Panc1 (cell line): ENCODE results near the gene ARFGEF2. TPM values are rescaled to one million over a fixed set of nuclear protein-coding genes. Genes with fewer than 3 reads are reported as not detected.

Experiments
- ATAC-seq: fragments of 200-7000 bp; cut with Tn5 transposase; 2 replicates; pipeline ENCODE4 v1.9.1; 2020; ENCODE audit warnings: mild to moderate bottlenecking, moderate library complexity
- BruUV-seq: library from RNA; stranded (reverse); fragments of 400-500 nt; replicated peaks from 2 replicates; lab custom pipeline; 2021; lab: Mats Ljungman, UMichigan
- CTCF ChIA-PET: fragments of 300-600 bp; sonication (Branson Sonifier 250); formaldehyde crosslinking; loops from one replicate; lab custom pipeline; 2022; ENCODE audit warnings: antibody characterized with exemption; lab: Charles Lee
- POLR2A ChIA-PET: fragments of 300-600 bp; sonication (Branson Sonifier 250); formaldehyde crosslinking; loops from one replicate; lab custom pipeline; 2022; ENCODE audit warnings: antibody characterized with exemption; lab: Charles Lee
- DNase-seq: peaks from one replicate; pipeline ENCODE4 v3.0.0-alpha.2; 2010; ENCODE audit warnings: low read depth, low spot score
- H3K27ac ChIP-seq: 2 replicates; pipeline ENCODE4 v1.5.1; 2011; ENCODE audit warnings: mild to moderate bottlenecking, low read length, inconsistent platforms
- H3K27me3 ChIP-seq: fragments of 200-500 bp; sonication (Bioruptor generic); 2 replicates; pipeline ENCODE4 v1.6.0; 2014; ENCODE audit warnings: low read length, inconsistent platforms; ENCODE audit not compliant: control insufficient read depth, insufficient read depth
- H3K36me3 ChIP-seq: fragments of 200-500 bp; sonication (Bioruptor generic); 2 replicates; pipeline ENCODE4 v1.5.1; 2014; ENCODE audit warnings: inconsistent platforms, mild to moderate bottlenecking, low read length, moderate library complexity; ENCODE audit not compliant: control insufficient read depth, insufficient read depth
- H3K4me1 ChIP-seq: 2 replicates; pipeline ENCODE4 v1.5.1; 2011; ENCODE audit warnings: inconsistent platforms, mild to moderate bottlenecking, low read length, moderate library complexity; ENCODE audit not compliant: control insufficient read depth, insufficient read depth
- H3K4me3 ChIP-seq, 2 experiments: 2 replicates each; pipeline ENCODE4 v1.5.1; 2011 to 2012; ENCODE audit warnings: low read depth in 2 of 2, low read length in 2 of 2, mild to moderate bottlenecking in 2 of 2, inconsistent platforms in 1 of 2, moderate library complexity in 1 of 2
- H3K9me3 ChIP-seq: fragments of 200-500 bp; sonication (Bioruptor generic); 2 replicates; pipeline ENCODE4 v1.5.1; 2014; ENCODE audit warnings: low read depth, mild to moderate bottlenecking, inconsistent platforms, low read length, moderate library complexity; ENCODE audit not compliant: control insufficient read depth, insufficient read depth
- POLR2AphosphoS5 ChIP-seq: IDR thresholded peaks from 2 replicates; pipeline ENCODE4 v1.6.1; 2012; ENCODE audit warnings: mild to moderate bottlenecking, low read depth, low read length, moderate library complexity
- SIN3A ChIP-seq: IDR thresholded peaks from 2 replicates; pipeline ENCODE4 v1.6.1; 2012; ENCODE audit warnings: low read depth, mild to moderate bottlenecking, low read length, moderate library complexity, borderline replicate concordance; ENCODE audit not compliant: insufficient read depth
- TCF7L2 ChIP-seq: IDR thresholded peaks from 2 replicates; pipeline ENCODE4 v1.6.1; 2011; ENCODE audit warnings: mild to moderate bottlenecking, low read depth, low read length, inconsistent platforms
- in situ Hi-C: cut with HindIII; loops from 2 replicates; pipeline ENCODE4 v1.10.0; 2016; ENCODE audit warnings: low sequenced_read_pairs, low pct_unique_long_range_greater_than_20kb
- intact Hi-C: fragments of 100-400 bp; cut with micrococcal nuclease; formaldehyde crosslinking; loops from one replicate; pipeline ENCODE4 v1.10.0; 2022; ENCODE audit not compliant: unreplicated experiment
- total RNA-seq: library from RNA; stranded (reverse); gene quantifications from one replicate; pipeline ENCODE4 v1.2.1, GENCODE V29; 2021; ENCODE audit not compliant: unreplicated experiment
- TF ChIP-seq, protein P1 (sequence below): fragments of 450-650 bp; IDR thresholded peaks from 2 replicates; pipeline ENCODE4 v1.5.1; 2017; ENCODE audit warnings: mild to moderate bottlenecking
- TF ChIP-seq, protein P2 (sequence below), 2 experiments: IDR thresholded peaks; 2 replicates each; pipeline ENCODE4 v1.6.1; 2011 to 2012; ENCODE audit warnings: low read depth in 2 of 2, control low read depth in 1 of 2, low read length in 1 of 2, mild to moderate bottlenecking in 1 of 2, moderate library complexity in 1 of 2; ENCODE audit not compliant: insufficient read depth in 1 of 2

Gene ARFGEF2
- total RNA-seq, 1 experiment from 2014 or later: 36.6 TPM

DNA sequence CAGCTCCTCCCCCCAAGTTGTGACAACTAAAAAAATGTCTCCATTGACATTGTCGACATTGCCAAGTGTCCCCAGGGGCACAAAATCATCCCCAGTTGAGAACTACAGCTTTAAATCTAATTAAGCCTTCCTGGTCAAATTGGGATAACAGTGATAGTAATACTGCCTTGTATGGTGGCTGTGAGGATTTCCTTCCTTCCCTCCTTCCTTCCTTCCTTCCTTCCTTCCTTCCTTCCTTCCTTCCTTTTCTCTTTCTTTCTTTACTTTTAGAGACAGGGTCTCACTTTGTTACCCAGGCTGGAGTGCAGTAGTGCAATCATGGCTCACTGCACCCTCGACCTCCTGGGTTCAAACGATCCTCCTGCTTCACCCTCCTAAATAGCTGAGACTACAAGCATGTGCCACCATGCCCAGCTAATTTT is 29.5 kb upstream of the ARFGEF2 start:
- Histone ChIP-seq H3K4me3 (no peak overlapping the region), H3K4me1 (no peaks in the 10 kb centered on the region), H3K36me3 (no peaks in the 10 kb centered on the region), H3K9me3 (no peaks in the 10 kb centered on the region), H3K27me3 (no peaks in the 10 kb centered on the region), H3K27ac (no peak overlapping the region)
- TF ChIP-seq, protein P1, sequence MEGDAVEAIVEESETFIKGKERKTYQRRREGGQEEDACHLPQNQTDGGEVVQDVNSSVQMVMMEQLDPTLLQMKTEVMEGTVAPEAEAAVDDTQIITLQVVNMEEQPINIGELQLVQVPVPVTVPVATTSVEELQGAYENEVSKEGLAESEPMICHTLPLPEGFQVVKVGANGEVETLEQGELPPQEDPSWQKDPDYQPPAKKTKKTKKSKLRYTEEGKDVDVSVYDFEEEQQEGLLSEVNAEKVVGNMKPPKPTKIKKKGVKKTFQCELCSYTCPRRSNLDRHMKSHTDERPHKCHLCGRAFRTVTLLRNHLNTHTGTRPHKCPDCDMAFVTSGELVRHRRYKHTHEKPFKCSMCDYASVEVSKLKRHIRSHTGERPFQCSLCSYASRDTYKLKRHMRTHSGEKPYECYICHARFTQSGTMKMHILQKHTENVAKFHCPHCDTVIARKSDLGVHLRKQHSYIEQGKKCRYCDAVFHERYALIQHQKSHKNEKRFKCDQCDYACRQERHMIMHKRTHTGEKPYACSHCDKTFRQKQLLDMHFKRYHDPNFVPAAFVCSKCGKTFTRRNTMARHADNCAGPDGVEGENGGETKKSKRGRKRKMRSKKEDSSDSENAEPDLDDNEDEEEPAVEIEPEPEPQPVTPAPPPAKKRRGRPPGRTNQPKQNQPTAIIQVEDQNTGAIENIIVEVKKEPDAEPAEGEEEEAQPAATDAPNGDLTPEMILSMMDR: no peak
- no peak for TF ChIP-seq POLR2AphosphoS5
- TF ChIP-seq SIN3A: no peak
- no peak for TF ChIP-seq TCF7L2
- DNase-seq (no peak), ATAC-seq (no peak)
- no TSS peak for BruUV-seq
- intact Hi-C loops (no loop called here), in situ Hi-C loops (no loop called here)
- ChIA-PET POLR2A (interaction anchor here (0.5 kb wide), 1 partner anchor 11 kb away, joined by 9 read pairs; no protein-coding TSS in a partner anchor), CTCF (interaction anchor here (0.6 kb wide), 1 partner anchor 11 kb away, joined by 3 read pairs; no protein-coding TSS in a partner anchor)

DNA sequence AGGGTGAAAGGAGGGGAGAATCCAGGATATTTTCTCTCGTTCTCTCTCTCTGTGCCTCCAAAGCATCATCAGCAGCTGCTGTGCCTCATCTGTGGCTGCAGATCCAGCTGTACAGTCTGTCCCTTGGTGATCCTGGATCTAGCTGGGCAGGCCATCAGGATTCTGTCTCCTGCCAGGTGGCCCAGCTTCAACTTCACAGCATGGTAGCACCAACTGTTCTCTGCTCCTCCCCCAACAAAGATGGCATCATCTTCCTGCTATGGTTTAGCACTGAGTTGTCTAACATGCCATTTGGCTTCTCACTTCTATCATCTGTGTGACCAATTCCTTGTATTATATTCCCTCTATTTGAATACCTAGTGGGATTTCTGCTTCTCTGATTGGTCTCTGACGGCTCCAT is 28.6 kb upstream of the ARFGEF2 start:
- intact Hi-C loops: no loop called here
- CTCF ChIA-PET: no interaction called here
- ATAC-seq: no peak

DNA sequence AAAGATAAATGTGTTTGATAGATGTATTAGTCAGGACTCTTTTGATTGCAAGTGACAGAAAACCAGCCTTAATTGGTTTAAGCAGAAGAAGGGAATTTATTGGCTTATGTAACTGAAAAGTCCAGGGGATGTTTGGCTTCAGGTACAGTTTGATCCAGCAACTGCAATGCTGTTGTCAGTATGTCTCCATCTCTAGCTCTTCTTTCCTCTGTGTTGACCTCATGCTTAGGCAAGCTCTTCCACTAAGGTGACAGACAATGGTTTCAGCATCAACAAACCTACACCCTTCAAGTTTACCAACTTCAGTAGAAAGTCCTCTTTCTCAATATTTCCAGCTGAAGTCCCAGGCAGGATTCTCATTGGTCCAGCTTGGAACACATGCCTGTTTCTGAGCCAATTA is 28.1 kb upstream of the ARFGEF2 start:
- CTCF ChIA-PET: no interaction called here
- no peak for TF ChIP-seq SIN3A
- TF ChIP-seq TCF7L2: no peak
- TF ChIP-seq POLR2AphosphoS5: no peak
- TF ChIP-seq, protein P2, sequence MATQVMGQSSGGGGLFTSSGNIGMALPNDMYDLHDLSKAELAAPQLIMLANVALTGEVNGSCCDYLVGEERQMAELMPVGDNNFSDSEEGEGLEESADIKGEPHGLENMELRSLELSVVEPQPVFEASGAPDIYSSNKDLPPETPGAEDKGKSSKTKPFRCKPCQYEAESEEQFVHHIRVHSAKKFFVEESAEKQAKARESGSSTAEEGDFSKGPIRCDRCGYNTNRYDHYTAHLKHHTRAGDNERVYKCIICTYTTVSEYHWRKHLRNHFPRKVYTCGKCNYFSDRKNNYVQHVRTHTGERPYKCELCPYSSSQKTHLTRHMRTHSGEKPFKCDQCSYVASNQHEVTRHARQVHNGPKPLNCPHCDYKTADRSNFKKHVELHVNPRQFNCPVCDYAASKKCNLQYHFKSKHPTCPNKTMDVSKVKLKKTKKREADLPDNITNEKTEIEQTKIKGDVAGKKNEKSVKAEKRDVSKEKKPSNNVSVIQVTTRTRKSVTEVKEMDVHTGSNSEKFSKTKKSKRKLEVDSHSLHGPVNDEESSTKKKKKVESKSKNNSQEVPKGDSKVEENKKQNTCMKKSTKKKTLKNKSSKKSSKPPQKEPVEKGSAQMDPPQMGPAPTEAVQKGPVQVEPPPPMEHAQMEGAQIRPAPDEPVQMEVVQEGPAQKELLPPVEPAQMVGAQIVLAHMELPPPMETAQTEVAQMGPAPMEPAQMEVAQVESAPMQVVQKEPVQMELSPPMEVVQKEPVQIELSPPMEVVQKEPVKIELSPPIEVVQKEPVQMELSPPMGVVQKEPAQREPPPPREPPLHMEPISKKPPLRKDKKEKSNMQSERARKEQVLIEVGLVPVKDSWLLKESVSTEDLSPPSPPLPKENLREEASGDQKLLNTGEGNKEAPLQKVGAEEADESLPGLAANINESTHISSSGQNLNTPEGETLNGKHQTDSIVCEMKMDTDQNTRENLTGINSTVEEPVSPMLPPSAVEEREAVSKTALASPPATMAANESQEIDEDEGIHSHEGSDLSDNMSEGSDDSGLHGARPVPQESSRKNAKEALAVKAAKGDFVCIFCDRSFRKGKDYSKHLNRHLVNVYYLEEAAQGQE (IDR thresholded peaks at IDR 0.05; ENCODE audit: insufficient read depth in 1 of 2, low read depth in 2 of 2, low read length in 1 of 2): no peak
- TF ChIP-seq, protein P1: no peak
- Histone ChIP-seq H3K27me3 (no peaks in the 10 kb centered on the region), H3K27ac (no peak overlapping the region), H3K4me3 (no peak overlapping the region), H3K4me1 (peaks cover 4% of the 10 kb centered on the region; the same call in 1 of the 2 replicates), H3K36me3 (no peaks in the 10 kb centered on the region), H3K9me3 (no peaks in the 10 kb centered on the region)
- in situ Hi-C loops (no loop called here), intact Hi-C loops (no loop called here)
- DNase-seq (no peak), ATAC-seq (no peak)
- POLR2A ChIA-PET: no interaction called here
- no TSS peak for BruUV-seq

More for the DNA sequence above, 28.6 kb upstream of the ARFGEF2 start:
- Histone ChIP-seq H3K4me1 (peaks cover 3% of the 10 kb centered on the region; the same call in 1 of the 2 replicates), H3K4me3 (no peak overlapping the region), H3K9me3 (no peaks in the 10 kb centered on the region), H3K36me3 (no peaks in the 10 kb centered on the region), H3K27ac (no peak overlapping the region), H3K27me3 (no peaks in the 10 kb centered on the region)
- POLR2A ChIA-PET: interaction anchor here (0.5 kb wide), 1 partner anchor 40 kb away, joined by 3 read pairs; no protein-coding TSS in a partner anchor
- BruUV-seq: no TSS peak
- DNase-seq: no peak
- no peak for TF ChIP-seq TCF7L2
- TF ChIP-seq, protein P1: no peak
- in situ Hi-C loops: no loop called here
